LNCAP (cell line): ENCODE measurements around the gene NXPH2.

Experiments
- CTCF ChIP-seq: fragments of 450-650 bp; IDR thresholded peaks from 2 replicates; pipeline ENCODE4 v1.5.1; 2017; ENCODE audit warnings: mild to moderate bottlenecking

Gene NXPH2

GRCh38 chr2:138779781-138780445 is at the start of gene NXPH2:
Gene NXPH2, minus strand, starts transcription at chr2:138780390. Its CDS starts 149 bp downstream, at chr2:138780241.
- no peak for TF ChIP-seq CTCF

- peak; percentile 69 for TF ChIP-seq CTCF
Measured at GRCh38 chr2:138829326-138829919, 49.2 kb upstream of the NXPH2 start.

- peak; percentile 72 for TF ChIP-seq CTCF
Measured at GRCh38 chr2:138827426-138828054, 47.4 kb upstream of the NXPH2 start.

- no peak for TF ChIP-seq CTCF
Measured at GRCh38 chr2:138823666-138824065, 43.5 kb upstream of the NXPH2 start.

- TF ChIP-seq CTCF, result no peak
Measured at GRCh38 chr2:138819964-138820363, 39.8 kb upstream of the NXPH2 start.

GRCh38 chr2:138818556-138818955 is 38.4 kb upstream of the NXPH2 start:
- TF ChIP-seq CTCF, result no peak

GRCh38 chr2:138814123-138814898 is 34.1 kb upstream of the NXPH2 start:
- TF ChIP-seq CTCF, result peak; percentile 41; the same call in 1 of the 2 replicates
